ENCODE results near the gene TMEFF2. TPM values are rescaled to one million over a fixed set of nuclear protein-coding genes. Genes with fewer than 3 reads are reported as not detected.

TMEFF2 gene
- total RNA-seq, 4 donors from 2014 or later, result 0.27 to 0.32 TPM; not detected in 2

DNA sequence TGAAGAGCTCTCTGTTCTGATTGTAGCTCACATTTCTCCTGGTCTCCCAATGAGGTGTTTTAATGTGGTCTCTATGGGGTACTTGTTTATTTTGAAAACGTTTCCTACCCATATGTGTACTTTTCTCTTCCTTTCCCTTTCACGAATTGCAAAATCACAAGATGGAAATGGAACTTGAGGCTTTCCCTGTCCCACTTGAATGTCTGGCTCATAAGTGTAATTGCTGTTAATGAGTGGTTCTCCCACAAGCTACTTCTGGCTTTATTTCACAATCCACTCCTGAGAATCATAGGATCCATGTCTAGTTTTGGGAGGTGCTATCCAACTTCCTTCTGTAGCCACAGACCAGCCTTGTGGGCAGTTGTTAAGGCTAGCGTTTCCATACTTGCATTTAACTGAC, 266.7 kb downstream of the TMEFF2 start:
- no peaks in the 10 kb centered on the region for H3K27me3 ChIP-seq
- peak overlapping the region in 2 of 4 donors; percentile 13 to 35 for H3K27ac ChIP-seq
- TF ChIP-seq POLR2A (IDR thresholded peaks at IDR 0.05), result no peak
- TF ChIP-seq EP300 (IDR thresholded peaks at IDR 0.05; ENCODE audit: low read depth), result no peak
- no peak for TF ChIP-seq POLR2AphosphoS5 (IDR thresholded peaks at IDR 0.05)
- no peak for TF ChIP-seq CTCF (IDR thresholded peaks at IDR 0.05)
- intact Hi-C loops (cut with DNase I; ENCODE audit: low total_unique reads), result no loop called here
- peaks cover 0 to 34% (median 9%) of the 10 kb centered on the region in 4 donors for H3K4me1 ChIP-seq
- H3K4me3 ChIP-seq, result no peak overlapping the region
- DNase-seq, result no peak
- WGBS, 2 donors (ENCODE audit: low coverage in 1 of 2), result 33 to 53% methylated on average over 1 to 3 of the region's 3 CpGs
- no peaks in the 10 kb centered on the region for H3K36me3 ChIP-seq
- in situ Hi-C loops (cut with MboI; ENCODE audit: low pct_ligation_motif_present in 1 of 4, low pct_unique_long_range_greater_than_20kb in 1 of 4, low sequenced_read_pairs in 3 of 4), result no loop called here
- no peaks in the 10 kb centered on the region for H3K9me3 ChIP-seq

DNA sequence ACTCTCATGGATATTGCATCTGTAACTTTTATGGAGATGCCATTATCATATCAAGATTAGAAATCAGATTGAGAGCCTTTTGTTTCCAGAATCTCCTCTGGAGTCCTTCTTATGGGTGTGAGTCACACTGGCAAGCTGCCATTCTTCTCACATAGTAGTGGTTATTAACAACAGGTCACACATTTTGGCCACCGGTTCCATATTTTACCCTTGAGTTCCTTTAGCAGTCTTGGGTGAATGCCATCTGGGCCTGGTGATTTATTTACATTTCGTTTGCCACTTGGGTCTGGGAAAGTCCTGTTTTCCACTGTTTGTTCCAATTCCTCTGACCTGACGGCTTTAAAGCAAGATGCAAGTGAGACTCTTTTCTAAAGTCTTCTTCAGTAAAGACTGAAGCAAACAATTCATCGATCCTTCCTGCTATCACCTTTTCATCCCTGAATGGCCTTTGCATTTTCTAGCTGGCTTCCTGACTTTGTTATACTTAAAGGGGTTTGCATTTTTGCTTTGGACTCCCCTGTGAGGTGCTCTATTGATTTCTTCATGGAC, 267.3 kb downstream of the TMEFF2 start:
- Histone ChIP-seq H3K9me3 (no peaks in the 10 kb centered on the region), H3K27me3 (no peaks in the 10 kb centered on the region), H3K36me3 (no peaks in the 10 kb centered on the region), H3K27ac (peak overlapping the region in 2 of 4 donors; percentile 13 to 35), H3K4me3 (no peak overlapping the region), H3K4me1 (peaks cover 0 to 28% (median 7%) of the 10 kb centered on the region in 4 donors)
- DNase-seq, result peak; percentile 56
- in situ Hi-C loops (cut with MboI; ENCODE audit: low pct_ligation_motif_present in 1 of 4, low pct_unique_long_range_greater_than_20kb in 1 of 4, low sequenced_read_pairs in 3 of 4), result no loop called here
- intact Hi-C loops (cut with DNase I; ENCODE audit: low total_unique reads), result no loop called here
- TF ChIP-seq POLR2AphosphoS5 (IDR thresholded peaks at IDR 0.05) (no peak), EP300 (IDR thresholded peaks at IDR 0.05; ENCODE audit: low read depth) (no peak), CTCF (IDR thresholded peaks at IDR 0.05) (no peak), POLR2A (IDR thresholded peaks at IDR 0.05) (no peak)
- 22 to 41% methylated on average over 3 to 4 of the region's 4 CpGs for whole genome bisulfite sequencing, 2 donors (ENCODE audit: low coverage in 1 of 2)

GRCh38 chr2:191926671-191927070, 268.1 kb downstream of the TMEFF2 start:
- 40 to 100% methylated on average over 1 of the region's 1 CpG for WGBS, 2 donors (ENCODE audit: low coverage in 1 of 2)
- Histone ChIP-seq H3K4me3 (no peak overlapping the region), H3K9me3 (no peaks in the 10 kb centered on the region), H3K27ac (no peak overlapping the region), H3K4me1 (peaks cover 0 to 23% (median 4%) of the 10 kb centered on the region in 4 donors), H3K36me3 (no peaks in the 10 kb centered on the region), H3K27me3 (no peaks in the 10 kb centered on the region)
- intact Hi-C loops (cut with DNase I; ENCODE audit: low total_unique reads), result no loop called here
- TF ChIP-seq POLR2A (IDR thresholded peaks at IDR 0.05), result no peak
- in situ Hi-C loops (cut with MboI; ENCODE audit: low pct_ligation_motif_present in 1 of 4, low pct_unique_long_range_greater_than_20kb in 1 of 4, low sequenced_read_pairs in 3 of 4), result no loop called here
- DNase-seq, result no peak

DNA sequence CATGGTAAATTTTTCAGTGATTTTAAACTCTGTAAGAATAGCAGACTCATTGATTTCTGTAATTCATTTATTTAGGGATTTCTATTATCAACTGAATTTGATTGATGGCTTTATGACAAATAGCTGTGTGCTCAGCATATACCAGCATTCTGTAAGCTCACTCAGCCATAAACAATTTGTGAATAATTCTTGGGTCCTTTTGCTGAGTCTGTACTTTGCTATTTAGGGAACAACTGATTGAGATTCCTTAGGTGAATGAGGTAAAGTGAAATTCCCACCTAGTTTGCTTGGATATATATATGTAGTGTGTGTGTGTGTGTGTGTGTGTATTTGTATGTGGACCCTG, 271.1 kb downstream of the TMEFF2 start:
- H3K4me1 ChIP-seq, result peaks cover 0 to 16% (median 4%) of the 10 kb centered on the region in 4 donors
- H3K27ac ChIP-seq, result no peak overlapping the region
- no peak overlapping the region for H3K4me3 ChIP-seq
- DNase-seq, result no peak
- intact Hi-C loops (cut with DNase I; ENCODE audit: low total_unique reads) (no loop called here), in situ Hi-C loops (cut with MboI; ENCODE audit: low pct_ligation_motif_present in 1 of 4, low pct_unique_long_range_greater_than_20kb in 1 of 4, low sequenced_read_pairs in 3 of 4) (no loop called here)
- TF ChIP-seq CTCF (IDR thresholded peaks at IDR 0.05), result no peak
- TF ChIP-seq POLR2AphosphoS5 (IDR thresholded peaks at IDR 0.05), result no peak
- no peak for TF ChIP-seq POLR2A (IDR thresholded peaks at IDR 0.05)
- no peak for TF ChIP-seq EP300 (IDR thresholded peaks at IDR 0.05; ENCODE audit: low read depth)
- no peaks in the 10 kb centered on the region for H3K36me3 ChIP-seq
- no peaks in the 10 kb centered on the region for H3K27me3 ChIP-seq
- no peaks in the 10 kb centered on the region for H3K9me3 ChIP-seq
